Measurements from ENCODE around the gene PDX1. TPM values are rescaled to one million over a fixed set of nuclear protein-coding genes. Genes with fewer than 3 reads are reported as not detected.
A peak's percentile ranks its signal among the peaks of the same experiment; 100 is the strongest.

The PDX1 gene
- total and polyA plus RNA-seq, 2 of the 13 experiments (the other 11 are each of a cell fraction or from before 2014, with no cell fraction given): 0.07 TPM; not detected in 1

- no peak for TF ChIP-seq ZNF569 (CRISPR knock-in tag; IDR thresholded peaks at IDR 0.05; ENCODE audit: borderline replicate concordance)
- no peak for TF ChIP-seq ZNF337 (CRISPR knock-in tag; IDR thresholded peaks at IDR 0.05; ENCODE audit: borderline replicate concordance, low read depth)
- 0 out of 2 replicates have a peak, but pooled peaks have one; percentile 23 for TF ChIP-seq REPIN1 (CRISPR knock-in tag; IDR thresholded peaks at IDR 0.05; ENCODE audit: borderline replicate concordance, low read depth)
- no peak for TF ChIP-seq ZNF672 (CRISPR knock-in tag; IDR thresholded peaks at IDR 0.05)
- TF ChIP-seq ZSCAN25 (CRISPR knock-in tag; IDR thresholded peaks at IDR 0.05): peak; percentile 43; the same call in 1 of the 2 replicates
- TF ChIP-seq FOXP4 (CRISPR knock-in tag; IDR thresholded peaks at IDR 0.05): peak; percentile 32; the same call in 1 of the 2 replicates
- TF ChIP-seq MAZ (IDR thresholded peaks at IDR 0.05; ENCODE audit: borderline replicate concordance, low read depth, low read length): no peak
- no peak for TF ChIP-seq MAZ (CRISPR knock-in tag; IDR thresholded peaks at IDR 0.05; ENCODE audit: low read depth)
- TF ChIP-seq DZIP1 (CRISPR knock-in tag; IDR thresholded peaks at IDR 0.05): no peak
- no peak for TF ChIP-seq ZNF589 (CRISPR knock-in tag; conservative IDR thresholded peaks at IDR 0.05)
- no peak for TF ChIP-seq HNF1A (IDR thresholded peaks at IDR 0.05; ENCODE audit: low read depth)
- 0 out of 2 replicates have a peak, but pooled peaks have one; percentile 26 for TF ChIP-seq HNF1A (CRISPR knock-in tag; IDR thresholded peaks at IDR 0.05; ENCODE audit: borderline replicate concordance)
- TF ChIP-seq KLF15 (CRISPR knock-in tag; IDR thresholded peaks at IDR 0.05; ENCODE audit: borderline replicate concordance): no peak
- TF ChIP-seq HNRNPLL (IDR thresholded peaks at IDR 0.05; ENCODE audit: low read depth, low read length, poor library complexity, severe bottlenecking): peak; percentile 20
- 0 out of 2 replicates have a peak, but pooled peaks have one; percentile 14 for TF ChIP-seq ZFX (CRISPR knock-in tag; IDR thresholded peaks at IDR 0.05; ENCODE audit: low read depth)
- TF ChIP-seq ZNF772 (CRISPR knock-in tag; IDR thresholded peaks at IDR 0.05): no peak
- 0 out of 2 replicates have a peak, but pooled peaks have one; percentile 28 for TF ChIP-seq TBX2 (CRISPR knock-in tag; IDR thresholded peaks at IDR 0.05; ENCODE audit: borderline replicate concordance)
- TF ChIP-seq HNF4A (CRISPR knock-in tag; IDR thresholded peaks at IDR 0.05): peak; percentile 66
- TF ChIP-seq TSC22D2 (CRISPR knock-in tag; IDR thresholded peaks at IDR 0.05; ENCODE audit: borderline replicate concordance): no peak
These were observed 1.5 kb upstream of the PDX1 start (continued) for GRCh38 chr13:27918041-27918917.
